Esophagus (tissue), 2 donors: ENCODE data around the gene CNOT8. TPM values are rescaled to one million over a fixed set of nuclear protein-coding genes. Genes with fewer than 3 reads are reported as not detected.
"Not testable (repeated sequence)": the region's sequence is repeated elsewhere in the genome, so short reads cannot be mapped to it uniquely, and the experiment has no call there.

ENCODE experiments used
- H3K27ac ChIP-seq, 2 donors: one replicate each; pipeline ENCODE4 v1.5.1; 2013; ENCODE audit warnings: low read depth in 2 of 2, mild to moderate bottlenecking in 2 of 2, inconsistent platforms in 1 of 2, low read length in 1 of 2, moderate library complexity in 1 of 2
- H3K27me3 ChIP-seq, 2 donors: one replicate each; pipeline ENCODE4 v1.6.1; 2013; ENCODE audit warnings: low read length in 2 of 2, control low read depth in 1 of 2, mild to moderate bottlenecking in 1 of 2; ENCODE audit not compliant: insufficient read depth in 2 of 2, control insufficient read depth in 1 of 2
- H3K36me3 ChIP-seq, 2 donors: one replicate each; pipeline ENCODE4 v1.6.1; 2013; ENCODE audit warnings: low read length in 1 of 2; ENCODE audit not compliant: control insufficient read depth in 2 of 2, insufficient read depth in 2 of 2
- H3K4me1 ChIP-seq, 2 donors: one replicate each; pipeline ENCODE4 v1.6.1; 2013; ENCODE audit warnings: low read length in 1 of 2; ENCODE audit not compliant: control insufficient read depth in 2 of 2, insufficient read depth in 2 of 2
- H3K4me3 ChIP-seq, 2 donors: one replicate each; pipeline ENCODE4 v1.5.1; 2013; ENCODE audit warnings: low read length in 2 of 2, mild to moderate bottlenecking in 2 of 2, low read depth in 1 of 2, moderate library complexity in 1 of 2
- H3K9me3 ChIP-seq, 2 donors: one replicate each; pipeline ENCODE4 v1.6.1; 2013; ENCODE audit warnings: mild to moderate bottlenecking in 2 of 2, low read depth in 1 of 2, low read length in 1 of 2, moderate library complexity in 1 of 2; ENCODE audit not compliant: control insufficient read depth in 2 of 2, insufficient read depth in 1 of 2
- WGBS, 2 donors: extraction: QIAGEN DNeasy Blood & Tissue Kit; methylation state at CpG; one replicate each; pipeline ENCODE4 v1.1.7; 2013; 5-methylcytosine and 5-hydroxymethylcytosine counted together
- polyA plus RNA-seq, 2 donors: library from polyadenylated mRNA; stranded (reverse); fragments of 200-250 nt; gene quantifications; one replicate each; pipeline ENCODE4 v1.2.3, GENCODE V29; 2013
- donor health status: healthy with polysubstance abuse.
- donor health status: Bipolar disorder and iron deficiency.

CNOT8 gene
- polyA plus RNA-seq, 2 donors: 18.1 to 21.2 TPM

DNA sequence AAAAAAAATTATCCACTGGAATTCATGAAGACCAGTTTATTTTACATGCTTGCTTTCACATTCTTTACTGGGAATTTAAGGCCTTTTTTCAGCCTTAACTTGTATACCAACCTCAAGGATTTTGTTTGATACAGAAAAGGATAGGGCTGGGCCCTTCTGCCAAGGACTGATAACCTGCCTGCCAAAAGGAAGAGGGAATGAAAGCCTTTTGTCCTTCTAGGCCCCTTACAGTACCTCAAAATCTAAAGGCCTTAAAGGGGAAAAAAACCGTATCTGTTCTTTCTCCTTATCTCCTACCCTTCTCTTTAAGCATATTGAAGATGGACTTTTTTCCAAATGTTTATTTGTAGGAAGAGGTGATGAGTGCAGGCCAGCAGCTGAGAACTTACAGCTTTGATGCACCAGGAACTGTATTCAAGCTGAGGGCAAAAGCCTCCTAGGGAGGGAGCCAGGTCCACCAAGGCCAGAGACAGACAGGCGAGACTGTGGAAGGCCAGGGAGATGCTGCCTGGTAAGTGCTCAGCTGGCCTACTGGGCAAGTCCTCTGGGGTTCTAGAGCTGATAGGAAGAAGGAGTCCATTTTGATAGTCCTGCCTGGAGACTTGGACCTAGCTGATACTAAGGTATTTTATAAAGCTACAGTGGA is 39.8 kb upstream of the CNOT8 start:
- Histone ChIP-seq H3K36me3 (peaks cover 11 to 32% of the 10 kb centered on the region in 2 donors), H3K4me1 (no peaks in the 10 kb centered on the region), H3K27me3 (no peaks in the 10 kb centered on the region), H3K4me3 (no peak overlapping the region), H3K27ac (no peak overlapping the region), H3K9me3 (no peaks in the 10 kb centered on the region)
- WGBS, 2 donors: 75 to 83% methylated on average over 2 of the region's 2 CpGs

- H3K9me3 ChIP-seq: no peaks in the 10 kb centered on the region
- WGBS, 2 donors: 72 to 77% methylated on average over 7 of the region's 7 CpGs
- no peaks in the 10 kb centered on the region for H3K27me3 ChIP-seq
- H3K27ac ChIP-seq: no peak overlapping the region
- H3K4me1 ChIP-seq: no peaks in the 10 kb centered on the region
- peaks cover 5 to 30% of the 10 kb centered on the region in 2 donors for H3K36me3 ChIP-seq
- no peak overlapping the region for H3K4me3 ChIP-seq
Measured at GRCh38 chr5:154819546-154819945, 38.9 kb upstream of the CNOT8 start.

DNA sequence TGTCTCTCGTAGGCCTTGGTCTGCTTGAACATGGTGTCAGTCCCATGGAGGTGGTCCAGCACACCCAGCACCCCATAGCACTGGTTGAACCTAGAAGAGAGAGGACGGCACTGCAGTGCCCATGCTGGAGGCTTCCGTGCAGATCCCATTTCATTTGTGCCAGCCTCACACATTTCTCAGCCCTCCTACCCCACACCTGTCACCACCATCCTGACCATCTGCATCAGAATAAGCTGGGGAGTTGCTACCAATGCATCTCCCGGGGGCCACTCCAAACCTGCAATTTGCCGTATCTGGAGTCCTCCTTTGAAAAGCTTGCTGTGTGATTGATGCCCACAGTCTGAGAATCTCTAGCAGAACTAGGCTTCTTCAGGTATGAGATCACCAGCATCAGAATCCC is 38.0 kb upstream of the CNOT8 start:
- H3K9me3 ChIP-seq: no peaks in the 10 kb centered on the region
- H3K27me3 ChIP-seq: no peaks in the 10 kb centered on the region
- H3K27ac ChIP-seq: no peak overlapping the region
- H3K36me3 ChIP-seq: peaks cover 5 to 24% of the 10 kb centered on the region in 2 donors
- no peaks in the 10 kb centered on the region for H3K4me1 ChIP-seq
- WGBS, 2 donors: 92 to 98% methylated on average over 5 of the region's 5 CpGs
- no peak overlapping the region for H3K4me3 ChIP-seq

GRCh38 chr5:154822896-154823295 is 35.5 kb upstream of the CNOT8 start:
- H3K27me3 ChIP-seq, H3K9me3 ChIP-seq, H3K4me1 ChIP-seq, H3K4me3 ChIP-seq, H3K36me3 ChIP-seq, H3K27ac ChIP-seq: not testable (repeated sequence)
- WGBS, 2 donors: 83 to 86% methylated on average over 5 of the region's 5 CpGs

GRCh38 chr5:154823605-154824004 is 34.8 kb upstream of the CNOT8 start:
- 78 to 85% methylated on average over 3 to 4 of the region's 4 CpGs for WGBS, 2 donors
- H3K27ac ChIP-seq: no peak overlapping the region
- peaks cover 0 to 8% of the 10 kb centered on the region in 2 donors for H3K36me3 ChIP-seq

DNA sequence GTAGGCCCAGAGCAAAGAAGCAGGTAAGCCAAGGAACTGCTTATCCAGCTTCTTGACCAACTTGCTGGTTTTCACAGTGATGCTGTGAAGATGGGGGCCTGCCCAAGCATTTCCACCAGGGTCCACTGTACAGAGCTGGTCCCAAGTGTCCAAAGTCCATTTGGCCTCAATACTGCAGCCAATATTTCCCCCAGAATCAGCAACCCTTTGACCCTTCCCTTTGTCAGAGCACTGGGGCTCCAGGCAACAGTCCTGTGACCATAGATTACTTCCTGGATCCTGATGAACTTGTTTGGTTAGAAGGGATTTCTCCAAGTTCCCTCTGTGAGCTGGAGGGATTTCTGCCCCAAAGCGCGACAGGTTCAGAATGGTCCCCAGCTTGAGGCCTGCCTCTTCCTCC is 34.4 kb upstream of the CNOT8 start:
- peaks cover 0 to 3% of the 10 kb centered on the region in 2 donors for H3K4me1 ChIP-seq
- H3K27me3 ChIP-seq: no peaks in the 10 kb centered on the region
- no peaks in the 10 kb centered on the region for H3K9me3 ChIP-seq
- no peak overlapping the region for H3K27ac ChIP-seq
- 91 to 98% methylated on average over 2 of the region's 2 CpGs for WGBS, 2 donors
- H3K4me3 ChIP-seq: no peak overlapping the region
- peaks cover 0 to 8% of the 10 kb centered on the region in 2 donors for H3K36me3 ChIP-seq

More at GRCh38 chr5:154823605-154824004, 34.8 kb upstream of the CNOT8 start:
- Histone ChIP-seq H3K4me1 (peaks cover 0 to 2% of the 10 kb centered on the region in 2 donors), H3K9me3 (no peaks in the 10 kb centered on the region), H3K4me3 (no peak overlapping the region), H3K27me3 (no peaks in the 10 kb centered on the region)

DNA sequence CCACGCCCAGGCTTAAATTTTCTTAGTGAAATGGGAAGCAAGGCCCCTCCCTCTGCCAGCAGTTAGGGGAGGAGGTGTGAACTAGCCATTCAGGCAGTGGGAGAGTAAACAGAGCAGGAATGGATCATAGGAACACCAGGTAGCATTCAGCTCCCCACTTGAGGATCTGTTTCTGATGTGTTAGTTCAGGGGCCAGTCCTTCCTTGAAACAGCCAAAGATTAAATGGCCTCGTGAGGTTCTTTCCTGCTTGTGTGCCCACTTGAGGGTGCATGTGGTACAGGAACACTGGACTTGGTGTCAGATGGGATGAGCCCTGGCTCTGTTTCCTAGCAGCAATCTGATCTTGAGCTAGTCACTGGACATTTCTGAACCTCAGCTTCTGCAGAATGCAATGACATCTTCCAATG is 29.2 kb upstream of the CNOT8 start:
- Histone ChIP-seq H3K4me3 (no peak overlapping the region), H3K4me1 (peaks cover 0 to 12% of the 10 kb centered on the region in 2 donors), H3K9me3 (no peaks in the 10 kb centered on the region), H3K36me3 (peaks cover 6 to 7% of the 10 kb centered on the region in 2 donors), H3K27ac (peak overlapping the region; percentile 90 to 96), H3K27me3 (no peaks in the 10 kb centered on the region)
- 68 to 72% methylated on average over 2 of the region's 2 CpGs for WGBS, 2 donors

GRCh38 chr5:154829589-154830218 is 28.7 kb upstream of the CNOT8 start:
- no peaks in the 10 kb centered on the region for H3K9me3 ChIP-seq
- peaks cover 0 to 12% of the 10 kb centered on the region in 2 donors for H3K4me1 ChIP-seq
- H3K4me3 ChIP-seq: no peak overlapping the region
- 49 to 50% methylated on average over 4 of the region's 4 CpGs for WGBS, 2 donors
- peak overlapping the region; percentile 90 to 96 for H3K27ac ChIP-seq
- H3K27me3 ChIP-seq: no peaks in the 10 kb centered on the region
- H3K36me3 ChIP-seq: peaks cover 6 to 7% of the 10 kb centered on the region in 2 donors

DNA sequence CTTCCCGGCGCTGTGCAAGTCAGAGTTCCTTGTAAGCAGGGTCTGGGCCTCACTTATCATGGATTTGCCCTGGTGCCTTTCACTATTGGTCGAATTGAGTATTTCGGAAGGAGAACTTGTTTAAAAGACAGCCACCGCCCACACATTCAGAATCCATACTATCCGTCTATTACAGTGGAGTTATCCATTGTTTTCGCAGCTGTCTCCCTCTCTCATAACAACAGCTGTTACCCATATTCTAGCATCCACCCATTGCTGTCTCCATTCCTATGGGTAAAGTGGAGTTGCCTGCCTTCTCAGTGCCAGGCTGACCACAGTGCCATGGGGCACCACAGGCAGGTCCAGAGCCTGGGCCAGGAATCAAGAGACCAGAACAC is 28.2 kb upstream of the CNOT8 start:
- Histone ChIP-seq H3K36me3 (peaks cover 6 to 7% of the 10 kb centered on the region in 2 donors), H3K4me1 (peaks cover 0 to 12% of the 10 kb centered on the region in 2 donors), H3K27ac (peak overlapping the region; percentile 75 to 90), H3K4me3 (no peak overlapping the region), H3K27me3 (no peaks in the 10 kb centered on the region), H3K9me3 (no peaks in the 10 kb centered on the region)
- WGBS, 2 donors: 62 to 74% methylated on average over 7 of the region's 7 CpGs

GRCh38 chr5:154830596-154830995 is 27.8 kb upstream of the CNOT8 start:
- Histone ChIP-seq H3K9me3 (no peaks in the 10 kb centered on the region), H3K27me3 (no peaks in the 10 kb centered on the region), H3K27ac (peak overlapping the region; percentile 75 to 90), H3K36me3 (peaks cover 6 to 7% of the 10 kb centered on the region in 2 donors), H3K4me3 (no peak overlapping the region), H3K4me1 (peaks cover 0 to 12% of the 10 kb centered on the region in 2 donors)
- 76 to 87% methylated on average over 4 of the region's 4 CpGs for WGBS, 2 donors
